Measurements from ENCODE around the gene MBOAT7. TPM values are rescaled to one million over a fixed set of nuclear protein-coding genes. Genes with fewer than 3 reads are reported as not detected.
"Not testable (repeated sequence)": the region's sequence is repeated elsewhere in the genome, so short reads cannot be mapped to it uniquely, and the experiment has no call there.

Gene MBOAT7
- total RNA-seq, 2 experiments from 2014 or later: 18.1 to 25.0 TPM

DNA sequence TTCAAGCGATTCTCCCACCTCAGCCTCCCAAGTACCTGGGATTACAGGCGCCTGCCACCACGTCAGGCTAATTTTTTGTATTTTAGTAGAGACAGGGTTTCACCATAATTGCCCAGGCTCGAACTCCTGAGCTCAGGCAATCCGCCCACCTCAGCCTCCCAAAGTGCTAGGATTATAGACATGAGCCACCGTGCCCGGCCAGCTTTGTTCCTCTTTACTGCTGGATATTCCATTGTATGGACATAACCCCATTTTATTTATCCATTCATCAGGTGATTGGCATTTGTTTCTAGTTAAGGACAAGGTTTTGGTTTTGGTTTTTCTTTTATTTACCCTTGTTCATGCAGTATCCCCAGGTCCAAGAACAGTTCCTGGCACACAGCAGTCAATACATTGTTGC, 7.2 kb upstream of the MBOAT7 start:
- POLR2A ChIA-PET: interaction anchor here (0.6 kb wide), 1 partner anchor 147 kb away, joined by 3 read pairs; no protein-coding TSS in a partner anchor
- Histone ChIP-seq H3K4me2 (ENCODE audit: low read length) (no peak overlapping the region), H4K20me1 (ENCODE audit: insufficient read depth, low read length) (peaks cover 5% of the 10 kb centered on the region), H3K4me1 (ENCODE audit: insufficient read depth, low read length, poor library complexity, severe bottlenecking) (peaks cover 30% of the 10 kb centered on the region), H3K9me3 (ENCODE audit: low read length) (no peaks in the 10 kb centered on the region), H3K36me3 (ENCODE audit: insufficient read depth, low read length) (peaks cover 35% of the 10 kb centered on the region), H2AFZ (ENCODE audit: low read length) (no peak overlapping the region), H3K9me2 (ENCODE audit: insufficient read depth, low read length) (no peaks in the 10 kb centered on the region), H3K79me2 (ENCODE audit: insufficient read depth, low read depth, low read length) (peaks cover 33% of the 10 kb centered on the region), H3K27ac (ENCODE audit: low read depth, low read length, poor library complexity, severe bottlenecking) (no peak overlapping the region), H3K4me3 (ENCODE audit: low read depth, low read length, poor library complexity, severe bottlenecking) (no peak overlapping the region)
- no peak for DNase-seq (ENCODE audit: low spot score)
- TF ChIP-seq CTCF (conservative IDR thresholded peaks at IDR 0.05; ENCODE audit: low read length): no peak
- TF ChIP-seq EZH2phosphoT487 (IDR thresholded peaks at IDR 0.05; ENCODE audit: borderline replicate concordance, low read depth, low read length): no peak
- intact Hi-C loops (cut with micrococcal nuclease; ENCODE audit: unreplicated experiment): no loop called here
- no TSS peak for BruUV-seq (replicated peaks)
- CTCF ChIA-PET (ENCODE audit: unreplicated experiment): no interaction called here

GRCh38 chr19:54194463-54194862, 5.1 kb upstream of the MBOAT7 start:
- peaks cover 22% of the 10 kb centered on the region for H3K4me1 ChIP-seq (ENCODE audit: insufficient read depth, low read length, poor library complexity, severe bottlenecking)
- DNase-seq (ENCODE audit: low spot score); intact Hi-C loops (cut with micrococcal nuclease; ENCODE audit: unreplicated experiment); POLR2A ChIA-PET; BruUV-seq (replicated peaks); H3K4me3 ChIP-seq (ENCODE audit: low read depth, low read length, poor library complexity, severe bottlenecking); H3K4me2 ChIP-seq (ENCODE audit: low read length); H2AFZ ChIP-seq (ENCODE audit: low read length); CTCF ChIA-PET (ENCODE audit: unreplicated experiment); H3K27ac ChIP-seq (ENCODE audit: low read depth, low read length, poor library complexity, severe bottlenecking); H3K9me3 ChIP-seq (ENCODE audit: low read length); H3K9me2 ChIP-seq (ENCODE audit: insufficient read depth, low read length); H4K20me1 ChIP-seq (ENCODE audit: insufficient read depth, low read length): not testable (repeated sequence)
- peaks cover 12% of the 10 kb centered on the region; the same call in 1 of the 2 replicates for H3K79me2 ChIP-seq (ENCODE audit: insufficient read depth, low read depth, low read length)
- peaks cover 27% of the 10 kb centered on the region for H3K36me3 ChIP-seq (ENCODE audit: insufficient read depth, low read length)

GRCh38 chr19:54193011-54193410, 3.6 kb upstream of the MBOAT7 start:
- no peak for DNase-seq (ENCODE audit: low spot score)
- ChIA-PET POLR2A (no interaction called here), CTCF (ENCODE audit: unreplicated experiment) (no interaction called here)
- Histone ChIP-seq H3K9me2 (ENCODE audit: insufficient read depth, low read length) (no peaks in the 10 kb centered on the region), H3K4me2 (ENCODE audit: low read length) (no peak overlapping the region), H3K9me3 (ENCODE audit: low read length) (no peaks in the 10 kb centered on the region), H3K4me1 (ENCODE audit: insufficient read depth, low read length, poor library complexity, severe bottlenecking) (peaks cover 19% of the 10 kb centered on the region), H3K79me2 (ENCODE audit: insufficient read depth, low read depth, low read length) (peaks cover 20% of the 10 kb centered on the region; the same call in 1 of the 2 replicates), H4K20me1 (ENCODE audit: insufficient read depth, low read length) (no peaks in the 10 kb centered on the region), H3K36me3 (ENCODE audit: insufficient read depth, low read length) (peaks cover 27% of the 10 kb centered on the region), H2AFZ (ENCODE audit: low read length) (no peak overlapping the region), H3K27ac (ENCODE audit: low read depth, low read length, poor library complexity, severe bottlenecking) (no peak overlapping the region), H3K4me3 (ENCODE audit: low read depth, low read length, poor library complexity, severe bottlenecking) (no peak overlapping the region)
- intact Hi-C loops (cut with micrococcal nuclease; ENCODE audit: unreplicated experiment): no loop called here
- no peak for TF ChIP-seq CTCF (conservative IDR thresholded peaks at IDR 0.05; ENCODE audit: low read length)
- TF ChIP-seq EZH2phosphoT487 (IDR thresholded peaks at IDR 0.05; ENCODE audit: borderline replicate concordance, low read depth, low read length): no peak
- no TSS peak for BruUV-seq (replicated peaks)
